NCI-H128 (cell line): ENCODE data around the gene UNC93B1.
"Not testable (repeated sequence)": the region's sequence is repeated elsewhere in the genome, so short reads cannot be mapped to it uniquely, and the experiment has no call there.

Experiments used
- DNase-seq: peaks from one replicate; lab custom pipeline; 2025; ENCODE audit not compliant: unreplicated experiment; lab: John Stamatoyannopoulos, UW

The UNC93B1 gene

GRCh38 chr11:68010090-68011041 is 6.5 kb upstream of the UNC93B1 start, which contains the start of gene ALDH3B1:
TSS of gene ALDH3B1 (plus strand) at chr11:68010327. CDS start at chr11:68015298, 4,971 bp downstream.
- DNase-seq, result no peak

- no peak for DNase-seq
These were observed 5.6 kb upstream of the UNC93B1 start for GRCh38 chr11:68009391-68010089.

- no peak for DNase-seq
These were observed 4.8 kb upstream of the UNC93B1 start for GRCh38 chr11:68008381-68009337.

GRCh38 chr11:68007498-68008380 is 3.8 kb upstream of the UNC93B1 start:
- no peak for DNase-seq

DNA sequence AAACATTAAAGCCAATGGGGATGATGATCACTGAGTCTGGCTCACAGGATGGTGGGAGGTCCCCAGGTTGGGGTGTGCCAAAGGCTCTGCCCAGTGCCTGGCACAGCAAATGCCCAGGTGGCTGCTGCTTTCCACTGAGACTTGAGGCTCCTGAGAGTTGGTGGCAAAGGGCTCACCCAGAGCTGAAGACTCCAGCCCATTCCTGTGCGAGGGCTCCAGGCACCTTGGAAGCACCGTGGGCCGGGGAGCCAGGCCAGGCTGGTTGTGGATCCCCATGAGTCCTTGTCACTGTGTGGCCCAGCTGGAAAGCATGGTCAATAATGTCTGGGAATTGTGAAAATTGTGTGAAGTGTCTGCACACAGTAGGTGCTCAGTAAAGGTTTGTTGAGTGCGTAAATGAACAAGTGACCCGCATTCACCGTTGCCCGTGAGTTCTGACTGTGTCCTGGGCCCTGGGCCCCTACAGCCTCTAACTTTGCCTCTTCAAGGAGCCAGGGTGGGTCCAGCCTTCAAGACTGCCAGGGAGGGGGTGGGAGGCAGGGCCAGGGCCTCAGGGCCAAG is 2.8 kb upstream of the UNC93B1 start:
- no peak for DNase-seq

DNA sequence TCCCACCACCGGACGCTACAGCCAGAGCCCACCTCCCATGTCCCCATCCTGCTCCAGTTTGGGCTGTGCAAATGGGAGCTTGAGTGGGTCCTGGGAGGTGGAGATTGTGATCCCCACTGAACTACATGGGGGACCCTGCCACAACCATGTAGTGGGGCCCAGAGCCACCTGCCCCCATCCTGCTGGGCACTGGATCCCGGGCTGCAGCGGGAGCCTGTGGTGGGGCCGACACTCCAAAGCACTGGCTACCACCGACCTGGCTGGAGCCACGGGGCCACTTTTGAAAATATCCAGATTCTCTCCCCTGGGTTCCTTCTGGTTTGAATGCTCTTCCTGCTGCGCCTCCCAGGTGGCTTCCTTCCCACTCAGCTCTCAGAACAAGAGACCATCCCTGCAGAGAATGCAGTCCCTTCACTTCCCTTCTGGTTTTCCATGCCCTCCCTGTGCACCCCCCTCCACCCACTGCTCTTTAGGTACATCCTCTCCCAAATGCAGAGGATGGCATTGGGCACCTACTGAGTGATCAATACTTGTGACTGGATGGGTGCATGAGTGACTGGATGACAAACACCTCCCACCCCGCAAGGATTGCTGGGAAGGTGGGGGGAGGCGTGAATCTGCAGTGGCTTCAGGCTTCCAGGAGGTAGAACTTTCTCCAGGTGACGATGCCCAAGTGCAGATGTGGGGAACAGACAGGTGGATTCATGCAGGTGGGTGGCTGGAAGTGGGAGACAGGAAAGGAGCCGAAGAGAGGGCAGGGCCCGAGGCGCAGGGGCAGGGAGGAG is 846 bp upstream of the UNC93B1 start:
- no peak for DNase-seq

DNA sequence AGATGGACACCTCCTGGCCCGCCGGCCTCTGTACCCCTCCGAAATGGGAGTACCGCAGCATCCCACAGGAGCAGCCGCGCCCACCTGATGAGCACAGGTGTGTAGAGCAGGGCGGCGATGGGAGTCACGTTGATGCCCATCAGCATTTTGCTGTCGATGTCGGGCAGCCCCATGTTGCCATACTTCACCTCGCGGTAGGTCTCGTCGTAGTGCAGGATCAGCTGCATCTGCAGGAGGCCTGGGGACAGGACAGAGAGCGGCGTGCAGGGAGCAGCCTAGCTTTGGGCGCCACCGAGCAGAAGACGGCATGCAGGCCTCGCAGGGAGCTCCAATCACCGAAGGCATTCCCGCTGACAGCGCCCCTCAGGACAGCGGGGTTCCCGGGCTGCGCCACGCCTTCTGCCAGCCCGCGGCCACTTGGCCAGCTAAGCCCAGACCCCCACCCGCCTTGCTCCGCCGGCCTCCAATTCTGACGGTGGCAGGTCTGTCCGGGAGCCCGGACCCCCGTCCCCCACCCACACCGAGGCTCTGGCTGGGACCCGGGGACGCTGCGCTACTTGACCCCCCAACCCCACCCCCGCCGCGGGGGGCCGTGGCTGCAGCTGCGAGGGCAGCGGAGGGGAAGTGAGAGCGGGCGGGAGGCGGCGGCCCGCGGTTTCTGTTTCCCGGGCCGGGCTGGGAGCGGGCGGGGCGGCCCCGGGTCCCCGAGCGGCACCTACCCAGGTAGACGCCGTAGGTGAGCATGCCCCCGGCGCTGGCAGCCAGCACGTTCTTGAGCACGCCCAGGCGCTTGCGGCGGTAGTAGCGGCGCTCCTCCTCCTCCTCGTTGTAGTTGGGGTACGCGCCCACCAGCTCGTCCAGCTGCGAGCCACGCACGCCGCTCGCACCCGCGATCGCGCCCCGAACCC is 705 bp downstream of the UNC93B1 start:
- DNase-seq, result no peak

DNA sequence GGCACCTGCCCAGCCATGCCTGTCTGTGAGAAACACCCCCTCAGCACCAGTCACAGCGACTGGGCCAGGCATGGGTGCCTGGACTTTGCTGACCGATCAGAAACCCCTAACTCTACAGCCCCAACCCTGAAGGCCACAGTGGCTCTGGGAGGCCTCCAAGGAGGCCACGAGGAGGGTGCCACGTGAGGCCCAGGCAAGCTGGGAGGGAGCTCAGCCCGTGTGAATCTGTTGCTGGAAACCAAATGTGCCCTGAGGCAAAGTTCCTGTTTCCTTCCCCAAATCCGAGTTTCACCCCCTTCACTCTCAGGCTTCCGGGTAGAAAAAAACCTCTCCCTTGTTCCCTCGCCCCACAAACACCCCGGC is 1.3 kb downstream of the UNC93B1 start:
- no peak for DNase-seq

DNA sequence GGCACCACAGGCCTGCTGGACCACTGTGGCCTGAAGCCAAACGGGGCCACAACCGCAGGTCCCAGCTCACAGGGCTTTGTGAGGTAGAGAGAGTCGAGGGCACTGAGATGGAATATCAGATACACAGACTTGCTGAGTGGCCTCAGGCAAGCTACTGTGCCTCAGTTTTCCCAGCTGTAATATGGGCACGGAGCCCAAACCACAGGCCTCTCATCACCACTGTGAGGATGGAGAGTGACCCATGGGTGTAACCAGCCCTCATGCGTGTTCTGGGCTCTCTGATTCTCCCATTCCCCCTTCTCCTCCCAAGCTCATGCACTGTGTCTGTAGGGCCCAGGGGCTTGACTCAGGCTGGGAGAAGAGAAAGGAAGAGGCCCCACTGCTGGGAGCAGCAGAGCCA is 4.2 kb downstream of the UNC93B1 start:
- no peak for DNase-seq

GRCh38 chr11:67999201-67999629 is 4.7 kb downstream of the UNC93B1 start:
- DNase-seq, result no peak

- DNase-seq, result no peak
These were observed 5.5 kb downstream of the UNC93B1 start for GRCh38 chr11:67998150-67999045.

DNA sequence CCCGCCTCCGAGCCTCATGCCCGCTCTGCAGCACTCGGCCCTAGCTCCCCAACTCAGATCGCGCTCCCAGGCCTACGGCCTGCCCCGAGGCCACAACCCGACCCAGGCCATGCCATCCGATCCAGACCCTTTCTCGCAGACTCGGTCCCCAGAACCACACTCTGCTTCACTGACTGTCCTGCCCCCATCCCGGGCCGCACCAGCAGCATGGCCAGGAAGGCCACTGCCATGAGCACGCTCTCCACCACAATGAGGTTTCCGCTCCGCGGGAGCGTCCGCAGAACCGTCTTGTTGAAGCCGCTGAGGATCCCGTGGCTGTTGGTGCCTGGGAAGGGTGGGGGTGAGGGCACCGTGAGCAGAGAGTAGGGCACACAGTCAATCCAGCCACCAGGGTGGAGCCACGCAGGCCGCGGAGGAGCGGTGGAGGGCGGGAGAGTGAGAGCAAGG is 6.4 kb downstream of the UNC93B1 start:
- no peak for DNase-seq

- no peak for DNase-seq
These were observed 7.0 kb downstream of the UNC93B1 start for GRCh38 chr11:67996622-67997474.

- DNase-seq, result no peak
These were observed 7.8 kb downstream of the UNC93B1 start for GRCh38 chr11:67996051-67996450.

DNA sequence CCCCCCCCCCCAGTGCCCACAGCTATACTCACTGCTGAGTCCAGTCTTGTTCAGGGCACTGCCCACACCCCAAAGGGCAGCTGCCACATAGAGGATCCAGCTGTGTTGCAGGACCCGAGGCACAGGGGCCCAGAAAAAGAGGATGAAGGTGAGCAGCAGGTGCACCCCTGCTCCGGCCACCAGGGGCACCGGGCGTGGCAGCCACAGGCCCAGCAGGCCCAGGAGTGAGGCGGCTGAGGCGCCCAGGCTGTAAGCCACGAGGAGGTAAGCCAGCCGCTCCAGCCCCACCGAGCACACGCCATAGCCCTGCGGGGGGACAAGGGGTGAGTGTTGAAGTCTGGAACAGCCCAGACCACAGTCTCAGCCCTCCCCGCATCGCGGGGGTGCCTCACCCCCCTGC is 8.3 kb downstream of the UNC93B1 start:
- not testable (repeated sequence) for DNase-seq

DNA sequence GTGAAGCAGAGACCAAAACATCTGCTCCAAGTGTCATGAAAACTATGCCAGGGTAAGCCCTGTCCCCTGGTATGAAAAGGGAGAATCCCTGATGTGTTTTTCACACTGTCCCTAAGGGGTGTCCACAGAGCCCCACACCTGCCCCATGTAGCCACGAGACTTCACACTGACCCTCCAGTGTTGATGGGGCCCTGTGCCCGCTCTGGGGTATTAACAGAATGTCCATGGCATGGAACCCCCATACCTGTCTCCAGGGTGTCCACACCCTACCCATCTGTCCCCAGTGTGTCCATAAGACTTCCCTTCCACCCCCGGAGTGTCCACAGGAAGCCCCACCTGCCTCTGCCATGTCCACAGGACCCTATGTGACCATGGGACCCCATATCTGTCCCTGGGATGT is 8.8 kb downstream of the UNC93B1 start:
- DNase-seq, result not testable (repeated sequence)
